Ammon's horn (tissue), 1 donor: ENCODE data around the gene ACTMAP.

Experiments
- DNase-seq: peaks from one replicate; pipeline ENCODE4 v3.0.0-alpha.2; 2016; ENCODE audit warnings: low spot score

The ACTMAP gene

DNA sequence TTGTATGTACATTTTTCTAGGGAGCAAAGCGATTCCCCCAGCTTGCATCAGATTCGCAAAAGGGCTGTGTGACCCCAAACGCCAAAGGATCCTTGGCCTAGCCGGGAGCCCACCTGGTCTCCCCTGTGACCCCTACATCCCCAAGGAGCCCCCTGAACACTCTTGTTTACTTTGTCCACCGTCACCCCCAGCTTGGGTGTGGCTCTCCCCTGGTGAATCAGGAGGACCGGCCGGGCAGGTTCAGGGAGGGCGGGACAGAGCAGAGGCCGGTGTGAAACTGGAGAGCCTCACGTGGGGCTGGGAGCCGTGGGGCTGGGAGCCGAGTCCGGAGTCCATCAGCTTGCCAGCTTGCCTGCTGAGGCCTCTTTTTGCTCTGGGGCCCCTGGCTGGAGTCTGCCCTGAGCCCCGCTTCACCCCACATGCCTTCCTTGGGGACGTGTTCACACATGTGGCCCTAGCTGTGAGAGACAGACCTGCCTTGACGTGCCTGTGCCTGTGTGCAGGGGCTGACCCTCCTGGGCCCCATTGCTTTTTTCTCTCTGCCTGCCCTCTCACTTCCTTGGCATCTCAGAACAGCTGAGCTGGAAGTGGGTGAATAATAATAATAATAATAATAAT lies 31.4 kb downstream of the ACTMAP start:
- DNase-seq: no peak

DNA sequence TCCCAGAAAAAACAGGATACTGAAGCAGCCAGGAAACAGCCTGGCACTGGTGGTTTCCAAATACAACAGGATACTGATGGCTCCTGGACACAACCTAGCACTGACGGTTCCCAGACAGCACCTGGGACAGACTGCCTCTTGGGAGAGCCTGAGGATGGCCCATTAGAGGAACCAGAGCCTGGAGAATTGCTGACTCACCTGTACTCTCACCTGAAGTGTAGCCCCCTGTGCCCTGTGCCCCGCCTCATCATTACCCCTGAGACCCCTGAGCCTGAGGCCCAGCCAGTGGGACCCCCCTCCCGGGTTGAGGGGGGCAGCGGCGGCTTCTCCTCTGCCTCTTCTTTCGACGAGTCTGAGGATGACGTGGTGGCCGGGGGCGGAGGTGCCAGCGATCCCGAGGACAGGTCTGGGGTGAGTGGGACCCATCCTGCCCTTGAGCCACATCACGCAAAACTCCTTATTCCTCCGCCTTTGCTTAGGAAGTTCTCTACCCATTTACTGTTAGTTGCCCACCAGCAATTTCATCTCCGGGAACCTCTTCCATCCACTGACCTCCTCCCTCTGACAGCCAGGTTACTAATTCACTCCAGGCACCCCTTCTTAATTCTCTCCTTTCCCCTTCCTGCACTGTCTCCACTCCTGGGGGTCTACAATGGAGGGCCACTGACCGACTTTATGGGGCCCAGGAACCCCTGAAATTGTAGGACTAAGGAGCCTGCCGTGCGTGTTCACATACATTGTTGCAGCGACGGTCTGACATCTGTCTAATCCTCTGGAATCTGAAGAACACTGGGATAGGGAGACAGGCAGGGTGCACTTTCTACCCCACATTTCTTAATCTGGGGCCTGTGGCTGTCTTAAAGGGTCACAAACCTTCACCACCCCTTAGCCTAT lies 32.1 kb downstream of the ACTMAP start:
- no peak for DNase-seq

DNA sequence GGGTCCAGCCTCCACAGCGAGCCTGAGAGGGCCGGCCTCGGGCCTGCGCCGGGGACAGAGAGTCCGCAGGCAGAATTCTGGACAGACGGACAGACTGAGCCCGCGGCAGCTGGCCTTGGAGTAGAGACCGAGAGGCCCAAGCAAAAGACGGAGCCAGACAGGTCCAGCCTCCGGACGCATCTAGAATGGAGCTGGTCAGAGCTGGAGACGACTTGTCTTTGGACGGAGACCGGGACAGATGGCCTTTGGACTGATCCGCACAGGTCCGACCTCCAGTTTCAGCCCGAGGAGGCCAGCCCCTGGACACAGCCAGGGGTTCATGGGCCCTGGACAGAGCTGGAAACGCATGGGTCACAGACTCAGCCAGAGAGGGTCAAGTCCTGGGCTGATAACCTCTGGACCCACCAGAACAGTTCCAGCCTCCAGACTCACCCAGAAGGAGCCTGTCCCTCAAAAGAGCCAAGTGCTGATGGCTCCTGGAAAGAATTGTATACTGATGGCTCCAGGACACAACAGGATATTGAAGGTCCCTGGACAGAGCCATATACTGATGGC lies 32.9 kb downstream of the ACTMAP start:
- peak; percentile 13 for DNase-seq

DNA sequence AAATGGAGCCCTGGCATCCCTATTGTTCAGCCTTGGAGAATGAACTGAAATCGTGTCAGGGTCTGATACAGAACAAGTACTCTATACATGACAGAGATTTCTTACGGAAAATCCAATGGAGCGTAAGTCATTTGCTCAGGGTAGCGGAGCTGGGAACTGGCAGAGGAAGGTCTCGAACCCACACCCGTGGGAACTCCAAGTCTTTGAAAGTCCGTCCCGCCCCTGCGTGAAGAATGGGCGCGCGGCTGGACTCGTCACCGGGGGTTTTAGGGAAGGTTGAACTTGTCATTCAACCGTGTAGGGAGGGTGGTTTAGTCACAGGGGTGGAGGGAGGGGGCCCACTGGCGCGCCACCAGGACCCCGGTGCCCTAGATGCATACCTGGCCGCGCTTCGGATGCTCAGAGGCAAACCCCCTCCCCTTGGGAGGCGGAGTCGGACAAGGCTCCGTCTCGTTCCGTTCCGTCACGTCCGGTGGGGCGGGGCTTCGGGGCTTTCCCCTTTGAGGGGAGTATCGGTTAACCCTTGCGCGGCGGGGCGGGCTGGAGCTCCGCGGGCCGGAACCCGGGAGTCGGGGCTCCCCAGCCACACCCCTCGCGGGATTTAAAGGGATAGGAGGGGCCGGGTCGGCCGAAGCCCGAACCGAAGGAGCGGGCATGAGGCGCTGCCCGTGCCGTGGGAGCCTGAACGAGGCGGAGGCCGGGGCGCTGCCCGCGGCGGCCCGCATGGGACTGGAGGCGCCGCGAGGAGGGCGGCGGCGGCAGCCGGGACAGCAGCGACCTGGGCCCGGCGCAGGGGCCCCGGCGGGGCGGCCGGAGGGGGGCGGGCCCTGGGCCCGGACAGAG lies 33.6 kb downstream of the ACTMAP start, which contains the start of the genes COQ8B and ITPKC:
TSS of gene COQ8B (minus strand) at position 405 of the 843 bp plus-strand sequence. CDS start 2,254 bp downstream, outside the sequence.
TSS of gene ITPKC (plus strand) at position 631 of the 843 bp plus-strand sequence. CDS start at position 655, 24 bp downstream.
- DNase-seq: peak; percentile 98

DNA sequence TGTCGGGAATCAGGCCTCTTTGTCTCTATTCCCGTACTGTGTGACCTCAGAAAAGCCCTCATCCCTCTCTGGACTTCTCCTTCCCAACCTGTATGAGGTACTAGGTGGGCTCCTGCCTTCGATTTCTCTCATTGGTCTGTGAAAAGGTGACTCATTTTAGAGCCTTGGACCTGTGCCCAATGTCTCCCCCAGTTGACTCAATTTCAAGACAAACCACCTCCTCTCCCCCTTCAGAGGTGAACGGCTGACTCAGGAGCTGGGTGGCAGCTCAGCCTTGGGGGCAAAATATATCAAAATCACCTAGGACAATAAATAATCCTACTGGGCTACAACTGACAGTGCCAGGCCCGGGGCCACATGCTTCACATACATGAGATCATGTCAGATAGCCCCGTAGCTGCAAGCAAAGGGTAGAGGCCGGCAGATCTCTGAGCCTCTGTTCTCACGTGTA lies 34.2 kb downstream of the ACTMAP start:
- DNase-seq: no peak

DNA sequence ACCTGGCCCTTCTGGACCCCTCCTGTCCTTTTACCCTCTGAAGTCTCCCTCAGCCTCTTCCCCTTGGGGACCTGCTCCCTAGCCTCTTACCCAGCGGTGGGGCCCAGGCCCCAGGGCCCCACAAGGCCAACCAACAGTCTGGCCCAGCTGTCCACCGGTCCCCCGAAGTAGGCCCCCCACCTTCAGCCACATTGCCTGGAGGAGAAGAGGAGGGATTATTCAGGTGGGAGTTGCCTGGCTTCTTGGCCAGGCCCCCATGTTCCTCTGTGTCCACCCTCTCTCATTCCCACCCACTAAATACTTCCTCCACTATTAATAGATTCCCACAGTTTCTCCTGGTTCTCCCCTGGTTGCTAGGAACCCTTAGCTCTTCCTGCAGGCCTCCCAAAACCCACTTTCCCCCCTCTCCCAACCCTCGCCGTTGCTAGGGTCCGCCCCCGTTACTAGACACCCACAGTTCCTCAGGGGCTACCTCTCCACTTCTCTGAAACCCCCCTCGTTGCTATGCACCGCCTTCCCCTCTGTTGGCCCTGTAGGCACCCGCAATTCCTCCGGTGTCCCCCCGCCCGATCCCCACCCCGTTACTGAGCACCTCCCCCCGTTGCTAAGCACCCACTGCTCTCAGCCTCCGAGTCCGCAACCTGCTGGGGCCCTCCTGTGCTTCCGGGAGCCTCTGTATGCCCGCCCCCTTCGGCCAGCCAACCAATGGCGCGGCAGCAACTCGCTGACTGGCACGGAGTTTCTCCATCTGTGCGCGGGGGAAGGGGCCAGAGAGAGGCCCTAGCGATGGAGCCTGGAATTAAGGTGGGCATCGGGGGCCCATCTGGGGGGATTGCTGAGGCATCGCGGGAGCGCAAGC lies 35.6 kb downstream of the ACTMAP start:
- DNase-seq: peak; percentile 98

DNA sequence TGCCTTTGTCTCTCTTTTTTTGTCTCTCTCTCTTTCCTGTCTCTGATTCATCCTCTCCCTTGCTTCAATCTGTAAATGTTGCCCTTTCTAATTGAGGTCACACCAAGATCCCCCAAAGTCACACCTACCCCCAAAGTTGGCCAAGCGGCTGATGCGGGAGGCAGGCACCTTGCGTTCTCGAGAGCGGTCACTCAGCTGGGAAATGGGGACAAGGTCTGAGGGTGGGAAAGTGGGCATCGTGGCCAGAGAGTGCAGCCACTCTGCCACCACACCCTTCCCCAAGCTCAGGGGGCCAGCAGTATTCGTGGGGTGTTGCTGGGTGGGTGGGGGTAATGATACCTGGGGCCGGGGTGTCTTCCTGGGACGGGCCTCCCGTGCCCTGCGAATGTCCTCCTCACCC lies 36.3 kb downstream of the ACTMAP start:
- DNase-seq: no peak

DNA sequence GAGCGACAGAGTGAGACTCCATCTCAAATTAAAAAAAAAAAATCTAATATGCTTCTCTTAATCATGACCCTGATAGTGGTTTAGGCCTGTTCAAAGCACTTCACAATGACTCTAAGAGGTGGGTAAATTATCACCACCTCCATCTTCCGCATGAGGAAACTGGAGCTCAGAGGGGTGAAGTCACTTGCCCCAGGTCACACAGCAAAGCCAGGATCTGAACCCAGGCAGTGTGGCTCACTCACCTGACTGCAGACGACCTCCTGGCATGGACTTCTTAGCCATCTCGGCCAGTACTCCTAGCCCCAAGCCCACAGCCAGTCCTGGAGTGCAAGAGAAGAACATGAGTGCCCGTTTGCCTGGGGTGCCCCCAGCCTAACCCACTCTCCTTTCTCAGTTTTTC lies 40.5 kb downstream of the ACTMAP start:
- DNase-seq: no peak

DNA sequence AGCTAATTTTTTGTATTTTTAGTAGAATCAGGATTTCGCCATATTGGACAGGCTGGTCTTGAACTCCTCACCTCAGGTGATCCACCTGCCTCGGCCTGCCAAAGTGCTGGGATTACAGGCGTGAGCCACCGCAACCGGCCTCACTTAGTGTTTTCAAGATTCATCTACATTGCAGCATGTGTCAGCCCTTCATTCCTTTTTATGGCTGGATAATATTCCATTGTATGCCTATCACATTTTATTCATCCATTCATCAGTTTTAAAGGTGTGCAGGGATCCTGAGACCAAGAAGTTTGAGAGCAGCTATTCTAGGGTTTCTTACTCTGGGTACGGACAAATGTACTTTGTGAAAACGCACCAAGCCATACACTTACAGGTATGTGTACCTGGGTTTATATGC lies 42.7 kb downstream of the ACTMAP start:
- no peak for DNase-seq

DNA sequence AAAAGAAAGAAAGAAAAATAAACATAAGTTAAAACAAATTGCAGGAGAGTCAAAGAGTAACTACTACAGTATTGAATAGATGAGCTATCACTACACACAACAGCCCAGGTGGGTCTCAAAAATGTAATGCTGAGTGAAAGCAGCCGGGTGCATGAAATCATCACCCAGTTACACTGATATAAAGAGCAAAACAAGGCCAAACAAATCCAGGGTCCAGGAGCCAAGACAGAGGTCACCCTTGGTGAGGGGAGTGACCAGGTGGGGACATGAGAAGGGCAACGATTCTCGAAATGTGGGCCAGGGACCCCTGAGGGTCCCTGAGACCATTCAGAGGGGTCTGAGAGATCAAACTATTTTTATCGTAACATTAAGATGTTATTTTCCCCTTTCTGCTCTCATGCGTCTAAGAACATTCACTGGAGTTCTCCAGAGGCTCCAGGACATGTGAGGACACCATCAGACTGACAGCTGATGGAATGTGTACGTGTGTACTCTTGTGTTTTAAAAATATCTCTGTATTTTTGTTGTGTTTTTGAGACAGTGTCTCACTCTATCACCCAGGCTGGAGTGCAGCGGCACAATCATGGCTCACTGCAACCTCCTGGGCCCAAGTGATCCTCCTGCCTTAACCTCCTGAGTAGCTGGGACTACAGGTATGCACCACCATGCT lies 44.2 kb downstream of the ACTMAP start:
- DNase-seq: no peak

DNA sequence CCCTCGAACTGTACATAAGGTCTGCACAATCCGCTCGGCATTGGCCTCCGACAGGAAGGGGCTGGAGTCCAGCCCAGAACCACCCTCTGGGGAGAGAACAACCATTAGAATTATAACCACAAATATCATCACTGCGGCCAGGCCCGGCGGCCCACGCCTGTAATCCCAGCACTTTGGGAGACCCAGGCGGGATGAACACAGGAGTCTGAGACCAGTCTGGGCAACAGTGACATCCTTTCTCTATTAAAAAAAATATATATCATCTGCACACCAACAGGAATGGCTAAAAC lies 45.0 kb downstream of the ACTMAP start:
- no peak for DNase-seq

DNA sequence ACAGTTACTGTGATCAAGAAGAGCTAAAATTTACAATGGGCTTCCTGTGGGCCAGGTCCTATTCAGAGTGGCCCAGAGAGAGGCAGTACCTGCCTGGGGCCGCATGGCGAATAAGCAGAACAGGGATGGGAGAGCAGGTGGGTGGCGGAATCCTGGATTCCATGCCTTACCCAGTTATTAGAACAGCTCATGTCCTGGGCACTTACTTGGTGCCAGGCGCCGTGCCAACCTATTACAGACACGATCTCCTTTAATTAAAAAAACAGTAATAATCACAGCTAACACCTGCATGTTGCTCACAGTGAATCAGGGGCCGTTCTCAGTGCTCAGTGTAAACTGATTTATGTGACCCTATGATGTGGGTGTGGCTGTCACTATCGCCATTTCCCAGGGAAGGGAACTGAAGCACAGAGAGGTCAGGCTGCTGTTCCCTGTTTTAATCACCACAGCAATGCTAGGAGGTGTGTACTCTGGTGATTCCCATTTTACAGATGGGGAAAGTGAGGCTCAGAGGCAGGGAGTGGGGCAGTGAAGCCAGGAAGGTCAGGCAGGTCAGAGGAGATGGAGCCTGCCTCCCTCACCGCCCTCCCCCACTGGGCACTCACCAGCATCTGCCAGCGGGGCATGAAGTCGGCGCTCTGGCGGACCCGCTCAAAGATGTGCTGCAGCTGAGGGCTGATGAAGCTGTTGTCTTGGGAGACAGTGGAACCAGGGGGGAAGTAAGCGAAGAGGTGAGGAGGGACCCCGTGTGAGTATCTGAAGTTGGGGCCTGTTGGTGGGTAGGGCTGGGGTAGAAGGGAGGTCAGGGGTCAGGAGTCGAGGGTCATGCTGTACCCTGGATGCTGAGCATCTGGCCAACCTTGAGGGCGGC lies 45.6 kb downstream of the ACTMAP start:
- no peak for DNase-seq

DNA sequence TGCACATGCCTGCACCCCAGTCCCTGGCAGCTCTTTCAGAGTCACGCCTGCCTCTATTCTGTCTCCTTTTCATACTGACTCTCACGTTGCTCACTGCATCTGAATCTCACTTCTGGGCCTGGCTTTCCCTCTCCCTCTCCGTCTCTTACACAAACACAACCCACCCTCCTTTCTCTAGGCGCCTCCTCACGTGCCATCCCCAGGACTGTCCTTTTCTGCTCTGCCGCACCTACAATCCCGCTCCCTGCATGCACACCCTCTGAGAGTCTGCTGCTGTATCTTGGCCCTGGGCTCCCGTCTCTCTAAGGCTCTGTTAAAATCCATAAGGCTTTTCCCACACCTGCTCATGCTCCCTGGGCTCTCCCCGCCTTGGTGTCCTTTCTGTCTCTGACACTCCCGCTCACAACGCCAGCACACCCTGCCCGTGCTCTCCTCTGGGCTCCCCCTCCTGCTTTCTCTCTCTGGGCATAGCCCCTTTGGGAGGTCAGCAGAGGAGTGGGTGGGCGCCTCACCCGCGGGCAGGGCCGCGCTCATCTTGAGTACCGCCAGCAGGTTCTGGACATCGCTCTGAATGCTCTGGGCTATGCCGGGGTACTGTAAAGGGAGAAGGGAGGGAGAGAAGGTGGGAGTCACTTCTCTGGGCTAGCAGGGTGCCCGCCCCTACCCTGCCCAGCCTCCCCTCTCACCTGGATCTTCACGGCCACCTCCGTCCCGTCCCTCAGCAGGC lies 47.1 kb downstream of the ACTMAP start:
- DNase-seq: no peak

DNA sequence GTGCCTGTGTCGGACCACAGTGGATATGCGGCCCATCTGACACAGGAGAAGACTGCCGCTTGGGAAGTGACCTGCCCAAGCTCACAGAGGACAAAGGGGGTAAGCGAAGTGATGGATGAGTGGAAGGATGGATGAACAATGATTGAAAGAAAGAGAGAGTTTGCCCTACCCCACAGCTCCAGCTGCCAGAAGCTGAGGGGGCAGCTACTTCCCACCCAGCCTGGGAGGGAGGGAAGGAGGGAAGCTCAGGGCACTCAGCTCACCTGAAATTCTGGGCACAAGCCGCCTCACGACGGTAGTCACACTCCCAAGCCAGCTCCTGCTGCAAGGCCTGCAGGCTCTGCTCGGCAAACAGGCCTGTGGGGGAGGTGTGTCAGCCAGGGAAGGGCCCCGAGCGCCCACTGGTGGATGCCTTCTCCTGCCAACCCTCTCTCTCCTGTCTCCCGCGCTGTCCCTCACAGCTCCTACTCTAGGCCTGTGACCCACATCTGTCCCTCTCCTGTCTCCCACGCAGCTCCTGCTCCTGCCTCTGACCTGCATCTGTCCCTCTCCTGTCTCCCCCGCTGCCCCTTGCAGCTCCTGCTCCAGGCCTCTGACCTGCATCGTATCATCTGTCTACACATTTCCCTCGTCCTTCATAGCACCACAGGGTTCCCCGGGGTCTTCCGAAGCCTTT lies 47.8 kb downstream of the ACTMAP start:
- DNase-seq: peak; percentile 62

DNA sequence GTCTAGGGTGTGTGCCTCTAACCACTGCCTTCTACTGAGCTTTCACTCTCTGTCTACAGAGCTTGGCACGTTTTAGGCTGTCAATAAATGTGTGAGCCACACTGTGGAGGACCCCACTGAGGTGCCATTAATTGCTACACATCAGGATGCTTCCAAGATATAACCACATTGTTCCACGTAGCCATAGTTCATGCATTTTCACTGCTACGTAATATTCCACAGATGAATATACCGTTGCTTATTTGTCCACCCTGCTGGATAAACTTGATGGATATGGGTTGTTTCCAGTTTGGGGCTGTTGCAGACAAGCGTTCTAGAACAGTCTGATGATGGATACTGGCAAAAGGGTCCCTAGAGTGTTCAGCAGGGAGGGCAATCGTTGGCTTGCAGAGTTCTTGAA lies 48.5 kb downstream of the ACTMAP start:
- DNase-seq: no peak

DNA sequence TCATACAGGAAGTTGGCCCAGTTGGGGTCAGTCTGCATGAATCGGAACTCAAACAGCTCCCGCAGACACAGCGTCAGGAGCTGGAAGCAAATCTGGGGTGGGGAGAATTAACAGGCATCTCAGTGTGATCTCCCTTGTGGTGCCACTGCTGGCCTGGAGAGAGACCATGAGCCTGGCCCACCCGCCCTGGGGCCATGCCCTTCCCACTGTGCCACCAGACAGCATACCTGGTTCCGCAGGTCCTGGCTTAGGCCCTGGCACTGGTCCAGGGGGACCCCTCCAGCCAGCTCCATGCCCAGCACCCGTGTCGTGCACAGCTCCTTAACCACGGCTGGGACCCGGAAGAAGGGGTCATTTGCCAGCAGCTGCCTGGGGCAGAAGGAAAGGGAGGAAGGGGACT lies 50.2 kb downstream of the ACTMAP start:
- DNase-seq: no peak

DNA sequence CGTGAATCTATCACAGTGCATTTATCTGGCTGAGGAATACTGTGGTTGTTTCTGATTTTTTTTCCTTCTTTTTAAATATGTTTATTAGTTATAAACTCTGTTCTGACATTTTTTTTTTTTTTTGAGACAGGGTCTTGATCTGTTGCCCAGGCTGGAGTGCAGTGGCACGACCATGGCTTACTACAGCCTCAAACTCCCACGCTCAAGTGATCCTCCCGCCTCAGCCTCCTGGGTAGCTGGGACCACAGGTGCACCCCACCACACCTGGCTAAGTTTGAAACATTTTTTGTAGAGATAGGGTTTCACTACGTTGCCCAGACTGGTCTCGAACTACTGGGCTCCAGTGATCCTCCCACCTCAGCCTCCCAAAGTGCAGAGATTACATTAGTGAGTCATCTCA lies 53.3 kb downstream of the ACTMAP start:
- no peak for DNase-seq

DNA sequence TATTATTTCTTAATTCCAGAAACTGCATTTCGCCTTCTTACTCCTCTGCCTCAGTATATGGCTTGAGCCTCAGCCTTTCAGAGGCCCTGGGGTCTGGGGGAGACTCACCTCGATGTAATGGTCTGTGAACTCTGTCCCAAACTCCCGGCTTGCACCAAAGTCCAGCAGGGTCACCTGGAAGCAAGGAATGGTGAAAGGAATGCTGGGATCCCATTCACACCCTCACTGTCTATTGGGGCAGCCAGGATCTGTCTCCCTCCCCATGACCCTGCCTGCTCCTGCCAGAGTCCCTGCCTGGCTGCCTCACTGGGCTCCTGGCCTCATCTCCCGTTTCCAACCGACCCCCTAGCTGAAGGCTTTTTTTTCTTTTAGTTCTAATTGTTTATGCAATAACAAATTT lies 54.4 kb downstream of the ACTMAP start:
- no peak for DNase-seq
